GM18873 (cell line): ENCODE measurements around the gene ARPP21.

Experiments used
- ATAC-seq: cut with Tn5 transposase; IDR thresholded peaks from one replicate; pipeline ENCODE4 v1.9.1; 2021; ENCODE audit warnings: mild to moderate bottlenecking, moderate library complexity, moderate number of reproducible peaks; ENCODE audit not compliant: unreplicated experiment, low FRiP score

Gene ARPP21

GRCh38 chr3:35641331-35641730 is 2.0 kb downstream of the ARPP21 start:
- no peak for ATAC-seq

GRCh38 chr3:35641920-35642527 is 2.7 kb downstream of the ARPP21 start:
- ATAC-seq: no peak

DNA sequence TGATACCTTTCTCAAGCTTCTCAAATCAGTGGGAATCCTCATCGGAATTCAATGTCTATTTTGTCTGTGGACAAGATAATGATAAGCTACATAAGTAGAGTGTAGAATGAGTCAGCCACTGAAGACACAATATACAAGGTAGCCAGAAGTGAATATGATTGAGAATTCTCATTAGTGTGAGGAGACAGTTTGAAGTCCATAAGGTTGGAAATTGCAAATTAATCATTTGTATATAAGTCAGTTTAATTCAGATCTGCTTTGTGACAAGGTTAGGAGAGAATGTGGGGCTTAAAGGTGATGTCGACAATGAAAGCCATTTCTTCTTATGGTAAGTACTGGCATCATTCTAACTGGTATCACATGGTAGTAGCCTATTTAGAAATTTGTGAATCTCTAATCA is 4.2 kb downstream of the ARPP21 start:
- no peak for ATAC-seq

DNA sequence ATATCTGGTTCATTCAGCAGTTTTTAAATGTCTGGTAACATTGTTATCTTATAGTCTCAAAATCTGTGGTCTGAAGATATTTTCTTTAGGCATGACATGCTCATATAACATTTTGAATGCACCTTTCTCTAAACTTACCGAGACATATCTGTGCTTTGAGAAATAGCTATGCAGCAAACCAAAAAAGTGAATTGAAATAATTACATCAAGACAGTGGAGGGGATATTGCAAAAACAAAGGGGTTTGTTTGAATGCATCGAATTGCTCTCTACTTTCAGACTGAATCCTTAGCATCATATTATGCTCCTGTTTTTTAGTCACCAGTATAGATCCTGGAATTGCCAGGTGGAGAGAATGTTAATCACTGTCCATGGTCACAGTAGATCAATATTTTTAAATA is 5.1 kb downstream of the ARPP21 start:
- ATAC-seq: no peak

- ATAC-seq: no peak
Observed at GRCh38 chr3:35645189-35645588, 5.9 kb downstream of the ARPP21 start.

GRCh38 chr3:35646081-35646480 is 6.8 kb downstream of the ARPP21 start:
- ATAC-seq: no peak

DNA sequence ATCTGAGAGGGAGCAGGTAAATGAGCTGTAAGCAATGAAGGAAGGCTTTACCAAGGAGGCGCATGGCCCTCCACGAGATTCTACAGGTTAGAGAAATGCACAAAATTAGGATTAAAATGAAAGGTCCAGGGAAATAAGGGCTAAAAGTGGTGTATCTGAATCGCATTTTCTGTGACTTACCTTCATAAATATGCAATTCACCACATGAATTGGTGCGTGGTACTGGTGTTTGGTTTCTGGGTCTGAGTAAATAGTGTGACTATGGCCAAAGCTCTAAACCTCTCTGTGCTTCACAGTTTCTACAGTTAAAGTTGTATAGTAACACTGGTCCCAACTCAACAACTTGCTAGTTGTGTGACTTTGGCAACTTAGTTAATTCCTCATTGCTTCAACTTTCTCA is 8.1 kb downstream of the ARPP21 start:
- ATAC-seq: no peak

GRCh38 chr3:35648347-35648746 is 9.0 kb downstream of the ARPP21 start:
- no peak for ATAC-seq

DNA sequence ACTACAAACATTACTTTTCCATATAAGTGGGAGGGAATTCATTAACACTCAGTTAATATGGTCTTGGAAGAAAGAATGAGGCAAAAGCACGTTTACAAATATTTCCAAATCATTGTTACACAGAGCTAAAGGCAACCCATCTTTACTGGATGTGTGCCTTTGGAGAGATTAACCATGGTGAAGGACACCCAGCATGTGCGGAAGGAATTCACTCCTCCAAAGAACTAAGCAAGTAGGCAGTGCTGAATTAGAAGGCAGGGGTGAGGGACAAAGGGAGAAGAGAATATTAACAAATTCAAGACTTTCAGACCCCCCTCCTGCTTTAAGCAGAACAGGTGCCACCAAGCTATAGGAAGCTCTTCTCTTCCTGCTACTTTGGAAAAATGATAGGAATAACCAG is 10.1 kb downstream of the ARPP21 start:
- no peak for ATAC-seq

DNA sequence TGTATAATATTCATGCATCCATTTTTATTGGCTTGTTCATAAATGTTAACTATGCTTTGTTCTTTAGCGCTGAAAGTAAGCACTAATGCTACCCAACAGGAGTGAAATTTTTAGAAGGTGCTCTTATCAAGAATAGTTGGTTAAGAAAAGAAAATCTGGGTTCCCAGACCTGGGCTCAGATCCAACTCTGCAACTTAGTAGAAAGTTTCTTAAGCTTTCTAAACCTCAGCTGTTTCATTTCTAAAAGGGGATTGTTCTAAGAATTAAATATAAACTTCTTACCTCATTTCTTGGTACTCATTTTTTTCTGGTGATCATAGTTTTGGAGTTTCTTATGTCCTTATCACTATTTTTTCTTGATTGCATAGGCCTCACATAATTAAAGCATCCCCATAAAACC is 12.1 kb downstream of the ARPP21 start:
- ATAC-seq: no peak

- ATAC-seq: no peak
Observed at GRCh38 chr3:35651851-35652250, 12.5 kb downstream of the ARPP21 start.

- ATAC-seq: no peak
Observed at GRCh38 chr3:35653347-35653746, 14.0 kb downstream of the ARPP21 start.

- no peak for ATAC-seq
Observed at GRCh38 chr3:35654476-35654875, 15.2 kb downstream of the ARPP21 start.

DNA sequence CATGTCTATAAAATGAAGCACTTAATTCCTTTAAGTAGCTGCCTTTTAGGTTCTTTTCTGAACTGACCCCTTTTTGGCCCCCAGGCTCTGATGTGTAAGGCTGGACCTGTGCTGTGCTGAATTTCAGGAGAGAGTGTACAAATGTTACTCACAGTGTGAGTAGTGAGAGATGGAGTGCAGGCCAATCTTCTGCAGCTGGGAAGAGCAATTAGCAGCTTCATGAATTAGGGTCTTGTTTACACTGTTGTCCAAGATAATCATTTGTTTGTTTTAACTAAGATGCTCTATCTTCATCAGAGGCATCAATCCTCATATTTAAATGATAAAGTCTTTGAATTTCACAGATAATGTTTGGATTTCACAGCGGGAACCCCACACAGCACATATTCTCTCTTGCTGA is 19.4 kb downstream of the ARPP21 start:
- no peak for ATAC-seq

GRCh38 chr3:35659768-35660167 is 20.4 kb downstream of the ARPP21 start:
- no peak for ATAC-seq

DNA sequence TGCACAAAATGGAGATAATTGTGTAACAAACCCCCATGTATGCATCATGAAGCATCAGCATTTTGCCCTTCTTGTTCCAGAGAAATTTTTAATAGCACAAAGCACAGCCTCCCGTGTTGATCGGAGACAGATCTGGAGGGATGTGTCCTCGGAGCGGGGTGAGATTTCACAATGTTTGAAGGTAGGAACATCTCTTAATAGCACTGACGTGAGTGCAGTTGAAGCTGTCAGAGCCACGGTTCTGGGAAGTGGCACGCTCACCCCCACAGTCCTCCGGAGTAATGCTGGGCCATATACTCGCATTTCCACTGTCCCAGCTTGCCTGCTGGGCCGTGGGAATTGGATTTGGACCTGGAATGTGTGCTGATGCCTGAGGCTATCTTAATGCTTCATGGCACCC is 24.1 kb downstream of the ARPP21 start:
- ATAC-seq: no peak

DNA sequence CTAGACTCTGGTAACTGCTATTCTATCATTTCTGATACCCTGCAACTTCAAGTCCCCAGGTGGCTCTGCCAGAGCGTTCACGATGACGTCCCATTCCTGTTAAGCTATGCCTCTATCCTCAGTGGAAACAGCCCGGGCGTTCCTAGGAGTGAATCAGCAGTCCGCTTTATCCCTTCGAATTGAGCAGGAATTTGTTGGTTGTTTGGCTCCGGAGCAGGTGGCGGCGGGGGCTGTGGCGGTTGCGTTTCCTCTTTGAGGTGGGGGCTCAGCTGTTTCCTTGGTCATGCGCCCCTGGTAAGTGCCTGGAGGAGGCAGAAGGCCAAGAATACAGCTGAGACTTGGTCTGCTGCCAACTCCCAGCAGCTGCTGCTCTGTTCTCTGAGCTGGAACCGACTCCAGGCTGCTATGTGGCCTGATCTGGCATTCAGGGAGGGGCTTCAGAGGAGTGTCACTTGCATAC is 25.2 kb downstream of the ARPP21 start:
- no peak for ATAC-seq

GRCh38 chr3:35665390-35666055 is 26.2 kb downstream of the ARPP21 start:
- no peak for ATAC-seq

DNA sequence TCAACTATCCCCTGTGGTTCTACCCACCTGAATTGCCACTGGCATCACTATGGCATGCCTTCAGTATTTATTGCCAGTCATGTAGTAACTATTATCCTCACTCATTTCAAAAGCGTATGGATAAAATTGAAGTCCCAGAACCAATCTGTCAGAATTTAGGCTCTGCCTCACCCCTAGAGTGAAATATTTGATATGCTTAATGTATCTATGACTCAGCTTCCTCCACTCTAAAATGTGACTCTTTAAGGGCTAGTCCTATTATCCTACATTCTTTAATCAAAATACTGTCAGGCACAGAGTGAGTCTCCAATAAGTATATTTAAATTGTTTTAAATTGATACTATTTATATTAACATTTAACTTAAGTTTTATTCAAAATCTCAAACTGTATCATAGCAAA is 27.6 kb downstream of the ARPP21 start:
- no peak for ATAC-seq

- ATAC-seq: no peak
Observed at GRCh38 chr3:35670408-35670965, 31.2 kb downstream of the ARPP21 start.

GRCh38 chr3:35671483-35671882 is 32.2 kb downstream of the ARPP21 start:
- ATAC-seq: no peak

DNA sequence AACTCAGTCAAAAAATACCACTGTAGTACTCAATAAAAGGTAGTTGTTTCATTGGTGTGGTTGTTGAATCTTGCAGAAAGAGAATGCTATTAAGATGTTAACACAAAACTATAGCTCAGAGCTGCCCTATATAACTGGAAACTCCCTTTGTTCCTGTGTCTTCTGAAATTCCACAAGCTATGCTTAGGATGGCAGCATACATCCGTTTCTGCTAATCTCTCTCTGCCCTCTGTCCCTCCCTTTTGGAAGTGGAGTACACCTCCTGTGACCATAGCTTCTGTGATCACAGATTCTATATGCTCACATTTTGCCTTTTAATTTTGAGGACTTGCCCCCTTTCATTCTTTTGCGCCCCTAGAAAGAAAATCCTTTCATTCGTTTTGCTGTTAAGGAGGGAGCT is 33.7 kb downstream of the ARPP21 start:
- no peak for ATAC-seq
